HG03196 (cell line): ENCODE data around the gene ZNF785.

Source experiments
- ATAC-seq: cut with Tn5 transposase; IDR thresholded peaks from one replicate; pipeline ENCODE4 v1.9.1; 2021; ENCODE audit not compliant: unreplicated experiment

Gene ZNF785

DNA sequence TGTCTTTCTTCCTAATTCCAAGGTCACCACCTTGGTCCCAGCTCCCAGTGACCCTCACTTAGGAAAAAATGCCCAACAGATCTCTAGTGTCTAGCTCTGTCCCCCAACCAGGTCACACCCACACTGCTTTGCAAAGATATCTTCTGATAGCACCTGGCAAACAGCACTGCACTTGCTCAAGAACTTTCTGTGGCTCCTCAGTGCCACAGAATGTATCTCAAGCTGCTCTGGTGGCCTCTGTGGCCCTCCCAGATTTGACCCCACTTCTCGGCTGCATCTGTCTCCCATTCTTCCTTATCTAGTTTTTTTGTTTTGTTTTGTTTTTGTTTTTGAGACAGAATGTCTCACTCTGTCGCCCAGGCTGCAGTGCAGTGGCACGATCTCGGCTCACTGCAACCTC lies 19.0 kb downstream of the ZNF785 start:
- no peak for ATAC-seq

GRCh38 chr16:30565984-30566383 lies 19.5 kb downstream of the ZNF785 start:
- no peak for ATAC-seq

DNA sequence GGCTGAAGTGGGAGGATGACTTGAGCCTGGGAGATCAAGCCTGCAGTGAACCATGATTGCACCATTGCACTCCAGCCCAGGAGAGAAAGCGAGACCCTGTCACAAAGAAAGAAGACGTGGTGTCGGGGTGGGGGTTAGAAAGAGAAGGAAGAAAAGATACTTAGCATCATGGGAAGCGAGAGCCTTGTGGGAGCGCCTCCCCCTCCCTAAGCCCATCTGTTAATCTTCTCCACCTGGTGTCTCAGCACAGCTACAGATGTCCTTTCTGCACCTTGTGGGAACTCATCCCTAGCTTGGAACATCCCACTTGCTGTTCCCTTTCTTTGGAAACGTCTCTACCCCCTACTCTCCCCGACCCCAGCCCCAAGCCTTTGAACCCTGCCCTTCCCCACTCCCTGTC lies 20.0 kb downstream of the ZNF785 start:
- no peak for ATAC-seq

DNA sequence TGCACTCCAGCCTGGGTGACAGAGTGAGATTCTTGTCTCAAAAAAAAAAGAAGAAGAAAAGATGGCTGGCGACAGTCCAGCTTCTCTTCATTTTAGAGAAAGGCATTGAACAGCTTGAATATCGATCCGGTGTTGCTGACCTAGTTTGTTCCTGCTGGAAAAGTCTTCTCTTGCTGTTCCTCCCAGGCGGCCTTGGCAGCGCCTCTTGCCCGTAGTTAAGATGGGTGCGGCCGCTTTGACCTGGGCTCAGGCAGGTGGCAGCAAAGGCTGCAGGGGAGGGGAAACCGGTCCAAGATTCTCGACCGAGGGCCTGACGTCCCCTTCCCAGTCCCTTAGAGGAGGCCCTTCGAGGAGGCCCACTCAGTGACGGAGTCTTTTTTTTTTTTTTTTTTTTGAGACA lies 23.5 kb downstream of the ZNF785 start:
- no peak for ATAC-seq

GRCh38 chr16:30561089-30561816 lies 24.2 kb downstream of the ZNF785 start:
- ATAC-seq = no peak

DNA sequence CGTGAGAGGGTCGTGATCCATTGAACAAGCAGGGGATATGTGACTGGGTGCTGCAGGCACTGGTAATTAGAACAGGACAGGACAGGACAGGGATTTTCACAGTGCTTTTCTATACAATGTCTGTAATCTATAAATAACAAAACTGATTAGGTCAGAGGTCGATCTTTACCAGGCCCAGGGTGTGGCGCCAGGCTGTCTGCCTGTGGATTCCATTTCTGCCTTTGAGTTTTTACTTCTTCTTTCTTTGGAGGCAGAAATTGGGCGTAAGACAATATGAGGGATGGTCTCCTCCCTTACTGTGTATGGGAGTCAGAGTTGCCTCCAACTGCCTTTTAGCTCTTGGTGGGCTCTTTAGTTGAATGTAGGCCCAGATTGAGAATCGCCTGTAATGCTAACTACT lies 25.8 kb downstream of the ZNF785 start:
- no peak for ATAC-seq

DNA sequence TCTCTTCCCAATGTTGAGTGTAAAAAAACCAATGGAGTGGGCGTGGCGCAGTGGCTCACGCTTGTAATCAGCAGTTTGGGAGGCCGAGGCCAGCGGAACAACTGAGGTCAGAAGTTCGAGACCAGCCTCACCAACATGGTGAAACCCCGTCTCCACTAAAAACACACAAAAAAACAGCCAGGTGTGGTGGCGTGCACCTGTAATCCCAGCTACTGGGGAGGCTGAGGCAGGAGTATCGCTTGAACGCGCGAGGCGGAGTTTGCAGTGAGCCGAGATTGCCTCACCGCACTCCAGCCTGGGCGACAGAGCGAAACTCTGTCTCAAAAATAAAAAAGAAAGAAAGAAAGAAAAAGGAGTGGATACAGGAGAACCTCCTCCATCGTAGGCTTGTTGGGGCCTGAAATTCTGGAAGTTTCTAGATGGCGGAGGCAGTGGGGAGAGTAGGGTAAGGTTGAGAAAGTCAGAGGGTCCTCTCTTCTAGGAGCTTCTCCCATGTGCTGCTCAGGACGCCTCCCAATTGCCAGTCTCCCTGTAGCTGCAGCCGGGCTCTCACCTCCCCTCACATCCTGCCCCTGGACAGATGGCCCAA lies 26.6 kb downstream of the ZNF785 start:
- no peak for ATAC-seq

DNA sequence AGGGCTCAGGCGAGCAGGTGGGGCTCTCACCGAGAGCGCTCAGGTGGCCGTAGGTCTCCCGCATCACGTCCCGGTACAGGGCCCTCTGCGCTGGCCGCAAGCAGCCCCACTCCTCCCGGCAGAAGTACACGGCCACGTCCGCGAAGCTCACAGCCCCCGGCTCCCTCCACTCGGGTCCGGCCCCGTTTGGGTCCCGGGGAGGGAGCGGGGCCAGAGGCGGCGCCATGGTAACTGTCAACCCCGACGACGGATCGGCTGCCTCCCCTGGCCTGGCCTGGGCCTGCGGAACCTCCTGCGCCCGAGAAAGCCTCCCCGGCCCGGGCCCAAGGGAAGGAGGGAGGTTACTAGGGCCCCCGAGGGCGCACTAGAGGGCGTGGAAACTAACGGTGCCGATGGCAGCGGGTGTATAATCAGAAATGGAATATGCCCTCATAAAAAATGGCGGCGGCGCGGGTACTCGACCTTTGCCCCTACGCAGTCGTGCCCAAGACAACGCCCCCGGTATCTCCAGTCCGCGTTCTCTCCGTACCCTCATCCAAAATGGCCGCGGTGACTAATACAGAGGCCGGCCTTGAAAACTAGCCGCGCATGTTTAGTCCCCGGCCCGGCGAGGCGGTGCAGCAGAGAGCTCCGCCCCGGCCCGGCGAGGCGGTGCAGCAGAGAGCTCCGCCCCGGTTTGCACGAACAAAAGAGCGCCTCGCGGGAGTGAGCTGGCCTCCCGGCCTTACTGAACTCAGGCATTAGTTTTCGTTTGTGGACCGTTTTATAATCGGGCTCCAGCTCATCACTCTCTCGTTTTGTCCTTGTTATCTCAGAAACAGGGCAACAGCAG lies 27.3 kb downstream of the ZNF785 start, which contains the start of gene ZNF764:
Gene ZNF764, minus strand, starts transcription at position 418 of the 832 bp plus-strand sequence. Its CDS starts 192 bp downstream, at position 226.
- peak; percentile 89 for ATAC-seq

- ATAC-seq = peak; percentile 13
Measured at GRCh38 chr16:30557707-30557956, 27.9 kb downstream of the ZNF785 start.

DNA sequence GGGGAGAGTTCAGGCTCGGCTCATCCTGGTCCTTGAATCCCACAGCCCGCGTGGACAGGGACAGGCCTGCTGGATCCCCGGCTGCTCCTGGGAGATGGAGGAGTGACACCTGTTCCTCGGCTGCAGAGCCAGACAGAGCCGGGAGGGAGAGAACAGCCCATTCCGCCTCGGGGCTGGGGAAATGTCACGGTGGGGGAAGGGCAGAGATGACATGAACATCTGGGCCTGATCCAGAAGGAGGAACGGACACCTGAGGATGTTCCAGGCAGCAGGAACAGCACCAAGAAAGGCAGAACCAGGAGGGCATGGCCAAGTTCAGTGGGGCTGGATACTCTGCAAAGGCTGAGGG lies 29.4 kb downstream of the ZNF785 start:
- no peak for ATAC-seq

- no peak for ATAC-seq
Measured at GRCh38 chr16:30555315-30556124, 30.0 kb downstream of the ZNF785 start.

DNA sequence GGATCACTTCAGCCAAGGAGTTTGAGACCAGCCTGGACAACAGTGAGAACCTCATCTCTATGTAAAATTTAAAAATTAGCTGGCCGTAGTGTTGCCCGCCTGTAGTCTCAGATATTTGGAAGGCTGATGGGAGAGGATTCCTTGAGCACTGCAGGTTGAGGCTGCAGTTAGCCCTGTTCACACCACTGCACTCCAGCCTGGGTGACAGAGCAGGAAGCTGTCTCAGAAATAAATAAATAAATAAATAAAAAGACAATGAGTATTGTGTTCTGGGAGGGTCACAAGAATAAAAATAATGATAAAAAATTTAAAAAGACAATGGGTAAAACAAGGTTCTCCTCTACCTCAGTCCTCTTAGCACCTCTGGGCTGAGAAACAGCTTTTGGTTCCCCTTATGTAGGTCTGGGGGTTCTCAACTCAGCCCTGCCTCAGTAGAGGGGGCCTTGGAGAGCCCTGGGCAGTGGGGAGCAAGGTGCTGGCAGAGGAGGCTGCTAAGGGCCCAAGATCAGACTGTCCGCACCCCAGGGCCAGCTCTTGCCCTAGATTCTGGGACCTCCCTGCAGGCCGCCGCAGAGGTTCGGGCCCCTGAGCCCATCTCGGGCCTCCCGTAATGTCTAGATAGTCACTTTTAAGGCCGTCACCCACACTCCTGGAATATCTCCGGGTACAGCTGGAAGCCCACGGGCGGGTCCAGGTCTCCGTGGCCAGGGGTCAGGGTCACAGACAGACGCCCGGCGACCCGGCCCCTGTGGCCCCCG lies 30.8 kb downstream of the ZNF785 start:
- no peak for ATAC-seq

- ATAC-seq = no peak
Measured at GRCh38 chr16:30553393-30553899, 32.1 kb downstream of the ZNF785 start.

DNA sequence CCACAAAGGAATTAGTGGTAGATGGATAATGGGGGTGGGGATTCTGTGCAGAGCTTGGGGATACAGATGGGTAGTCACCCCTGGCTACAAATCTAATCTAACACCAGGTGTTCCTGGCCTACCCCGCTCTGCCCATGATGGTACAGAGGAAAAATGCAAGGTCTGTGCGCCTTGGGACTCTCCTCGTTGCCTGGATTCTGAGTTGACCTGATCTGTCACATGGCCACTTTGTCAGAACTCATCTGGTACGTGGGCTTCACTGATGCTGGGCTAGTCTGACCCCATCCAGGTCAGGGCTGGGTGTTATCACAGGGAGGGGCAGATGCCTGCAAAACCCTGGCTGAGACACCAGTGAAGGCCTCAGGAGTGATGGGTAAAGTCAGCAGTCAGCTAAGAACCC lies 32.5 kb downstream of the ZNF785 start:
- ATAC-seq = no peak

DNA sequence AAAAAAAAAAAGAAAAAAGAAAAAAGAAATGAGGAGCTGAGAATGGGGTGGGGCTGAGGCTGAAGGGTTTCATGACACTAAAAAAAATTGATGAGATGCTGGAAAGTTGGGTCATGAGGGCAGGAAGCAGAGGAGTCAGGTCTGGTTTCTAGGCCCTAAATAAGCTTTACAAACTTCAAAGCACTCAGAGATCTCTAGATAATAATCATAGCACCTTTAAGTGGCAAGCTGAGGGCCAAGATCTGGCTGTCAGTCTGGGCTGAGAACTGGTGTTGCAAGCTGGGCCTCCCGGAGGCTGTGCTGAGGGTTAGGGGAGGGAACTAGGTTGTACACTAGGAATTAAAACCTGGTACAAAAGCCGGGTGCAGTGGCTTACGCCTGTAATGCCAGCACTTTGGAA lies 33.7 kb downstream of the ZNF785 start:
- no peak for ATAC-seq

- no peak for ATAC-seq
Measured at GRCh38 chr16:30548416-30549253, 36.9 kb downstream of the ZNF785 start.

DNA sequence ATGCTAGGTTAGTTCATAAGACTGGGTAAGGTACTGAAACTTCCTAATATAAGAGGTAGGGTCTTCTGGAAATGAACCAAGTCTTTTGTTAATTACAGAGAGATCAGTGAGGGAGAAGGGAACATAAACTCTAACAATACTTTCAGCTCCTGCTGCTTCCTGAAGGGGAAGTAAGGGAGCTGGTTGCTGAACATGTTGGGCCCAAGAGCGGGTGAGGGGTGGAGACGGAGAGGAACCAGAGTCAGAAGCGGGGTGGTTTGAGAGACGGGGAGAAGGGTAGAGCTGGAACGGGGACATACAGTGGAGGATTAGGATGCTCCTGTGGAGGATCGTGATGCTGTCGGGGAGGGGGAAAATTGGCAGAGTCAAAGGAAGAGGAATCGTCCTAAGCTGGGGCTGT lies 39.4 kb downstream of the ZNF785 start:
- ATAC-seq = no peak

GRCh38 chr16:30543067-30543466 lies 42.4 kb downstream of the ZNF785 start:
- ATAC-seq = no peak

GRCh38 chr16:30541502-30542329 lies 43.8 kb downstream of the ZNF785 start:
- no peak for ATAC-seq
